Stimulated activated CD4-positive, alpha-beta T cell treated with anti-CD3 and anti-CD28 coated beads, Interleukin-4, amount 100 ng/mL, for 24 hours (primary cell): Measurements from ENCODE around the gene TPPP3.

Experiments used
- DNase-seq: peaks from one replicate; pipeline ENCODE4 v3.0.0-alpha.2; 2020

Gene TPPP3

GRCh38 chr16:67403976-67404555 is 10.8 kb upstream of the TPPP3 start:
- no peak for DNase-seq

GRCh38 chr16:67400901-67401300 is 7.6 kb upstream of the TPPP3 start:
- no peak for DNase-seq

DNA sequence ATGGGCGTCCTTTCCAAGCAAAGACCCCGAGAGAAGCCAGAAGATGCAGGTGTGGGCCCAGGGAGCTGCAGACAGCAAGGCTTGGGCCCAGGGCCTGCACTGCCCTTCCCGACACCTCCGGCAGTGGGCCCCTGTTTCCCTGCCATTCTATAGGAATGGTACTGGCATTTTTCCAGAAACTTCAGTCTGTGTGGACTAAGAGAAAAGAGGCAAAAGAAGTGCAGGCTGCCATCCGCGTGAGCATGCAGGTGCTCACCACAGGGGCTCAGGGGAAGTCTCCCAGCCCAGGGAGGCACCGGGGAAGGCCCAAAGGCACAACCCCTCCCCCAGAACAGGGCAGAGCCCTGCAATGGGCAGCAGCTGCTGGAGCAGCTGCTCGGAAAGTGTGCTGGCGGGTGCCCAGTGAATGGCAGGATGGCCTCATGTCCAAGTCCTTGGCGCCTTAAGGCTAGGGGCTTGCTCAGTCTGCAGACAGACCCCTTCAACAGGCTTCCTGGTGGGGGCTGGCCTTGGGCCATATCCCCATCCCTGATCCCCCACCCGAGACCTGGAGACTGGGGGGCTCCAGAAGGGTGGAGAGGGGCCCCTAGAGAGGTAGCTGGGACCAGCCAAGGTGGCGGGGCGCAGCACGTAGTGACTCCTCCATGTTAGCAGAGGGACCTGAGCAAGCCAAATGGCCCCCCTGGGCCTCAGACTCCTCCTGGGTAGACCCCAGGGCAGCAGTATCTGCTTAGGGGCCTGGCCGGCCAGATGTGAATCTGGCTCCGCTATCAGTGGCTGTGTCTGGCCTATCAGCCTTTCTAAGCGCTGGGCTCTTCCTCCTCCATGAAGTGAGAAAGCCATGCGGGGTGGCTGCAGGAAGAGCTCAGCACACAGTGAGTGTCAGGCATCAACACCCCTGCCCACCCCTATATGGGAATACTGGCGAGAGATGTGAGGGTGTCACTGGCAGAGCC is 6.7 kb upstream of the TPPP3 start:
- no peak for DNase-seq

- peak; percentile 53 for DNase-seq
Measured at GRCh38 chr16:67399218-67399733, 6.0 kb upstream of the TPPP3 start.

GRCh38 chr16:67398546-67399217 is 5.4 kb upstream of the TPPP3 start:
- DNase-seq, result no peak

GRCh38 chr16:67397812-67398545 is 4.7 kb upstream of the TPPP3 start:
- DNase-seq, result no peak

GRCh38 chr16:67397036-67397801 is 3.9 kb upstream of the TPPP3 start:
- DNase-seq, result no peak

GRCh38 chr16:67396159-67397035 is 3.1 kb upstream of the TPPP3 start:
- no peak for DNase-seq

GRCh38 chr16:67395458-67396158 is 2.3 kb upstream of the TPPP3 start:
- DNase-seq, result no peak

- no peak for DNase-seq
Measured at GRCh38 chr16:67395105-67395457, 1.8 kb upstream of the TPPP3 start.

DNA sequence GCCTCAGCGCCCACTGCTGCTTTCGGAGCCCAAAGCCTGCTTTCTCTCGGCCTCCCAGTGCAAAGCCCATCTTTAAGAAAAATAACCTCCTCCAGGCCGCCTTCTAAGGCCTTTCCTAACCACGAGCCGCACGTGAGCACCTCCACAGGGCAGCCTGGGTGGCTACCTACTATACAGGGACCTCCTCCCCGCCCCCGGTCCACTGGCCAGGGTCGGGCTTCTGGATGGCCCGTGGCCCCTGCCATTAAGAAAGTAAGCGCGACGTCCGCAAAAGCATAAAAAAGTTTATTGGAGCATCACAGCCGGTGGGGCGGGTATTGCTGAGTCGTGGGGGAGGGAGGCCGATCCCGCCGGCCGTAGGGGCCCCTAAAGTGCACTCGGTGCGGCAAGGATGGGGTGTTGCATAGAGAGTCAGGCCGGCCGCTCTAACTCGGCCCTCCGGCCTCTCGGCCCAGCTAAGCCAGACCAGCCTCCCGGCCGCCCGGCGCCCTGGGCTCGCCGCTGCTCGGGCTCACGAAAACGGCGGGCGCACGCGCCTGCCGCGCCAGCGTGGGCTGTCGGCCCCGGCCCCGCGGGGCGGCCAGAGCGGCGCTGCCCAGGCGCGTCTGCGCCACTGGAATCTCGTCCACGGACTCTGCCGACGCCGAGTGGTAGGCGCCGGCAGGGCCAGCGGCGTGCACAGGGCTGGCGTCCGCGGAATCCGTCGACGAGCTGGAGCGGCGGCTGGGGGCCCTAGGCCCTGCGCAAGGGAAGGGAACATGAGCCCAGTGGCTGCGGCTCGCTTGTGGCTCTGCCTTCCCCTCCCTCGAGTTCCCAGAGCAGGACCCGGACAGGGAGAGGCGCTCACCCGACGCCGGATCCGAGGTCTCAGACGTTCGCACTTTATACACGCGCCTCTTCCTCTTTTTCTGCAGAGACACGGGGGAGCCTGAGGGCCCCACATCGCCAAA is 1.1 kb upstream of the TPPP3 start:
- DNase-seq, result no peak

DNA sequence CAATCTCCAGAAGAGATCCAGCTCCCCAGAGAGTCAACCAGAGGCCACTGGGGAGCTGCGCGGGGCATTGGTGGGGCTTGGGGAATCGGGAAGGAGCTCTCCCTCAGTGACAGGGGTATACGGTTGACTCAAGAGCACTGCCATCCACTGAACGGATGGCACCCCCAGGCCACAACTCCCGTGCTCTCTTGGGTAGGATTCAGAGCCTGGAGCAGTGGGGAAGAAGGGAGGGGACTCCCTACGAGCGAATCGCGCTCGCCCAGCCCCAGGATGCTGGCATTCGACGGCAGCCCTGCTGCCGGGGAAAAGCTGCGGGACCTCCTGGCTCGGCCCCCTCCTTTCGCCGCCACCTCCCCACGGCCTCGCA is 473 bp upstream of the TPPP3 start:
- no peak for DNase-seq

DNA sequence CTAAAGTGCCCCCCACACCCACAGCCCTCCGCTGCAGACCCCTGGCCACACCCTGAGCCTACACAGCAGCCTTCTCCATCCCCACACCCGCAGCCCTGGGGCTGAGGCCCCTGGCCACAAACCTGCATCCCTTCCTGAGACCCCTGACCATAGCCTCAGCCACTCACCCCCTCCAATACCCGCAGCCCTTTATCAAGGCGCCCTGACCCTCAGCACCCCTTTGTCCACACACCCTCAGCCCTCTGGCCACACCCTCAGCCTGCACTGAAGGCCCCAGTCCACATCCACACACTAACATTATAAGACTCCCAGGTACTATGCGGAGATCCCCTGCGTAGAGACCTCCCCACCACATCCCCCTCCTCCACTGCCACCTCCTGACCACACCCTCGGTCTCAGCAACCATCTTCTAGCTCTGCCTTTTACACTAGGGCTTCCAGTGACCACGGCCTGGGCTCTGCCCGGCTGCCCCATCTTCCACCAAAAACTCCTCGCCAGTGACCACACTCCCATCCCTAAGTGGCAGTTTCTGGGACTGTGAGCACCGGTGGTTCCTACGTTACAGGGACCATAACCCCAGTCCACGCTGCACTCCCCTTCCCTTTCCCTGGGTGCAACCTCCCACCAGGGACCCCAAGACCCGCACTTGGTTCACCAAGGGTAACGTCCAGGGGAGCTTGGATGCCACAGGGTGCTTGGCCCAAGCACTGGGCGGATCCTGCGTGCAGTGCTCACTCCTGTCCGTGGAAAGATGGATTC is 818 bp downstream of the TPPP3 start:
- no peak for DNase-seq

GRCh38 chr16:67391424-67392300 is 1.6 kb downstream of the TPPP3 start:
- no peak for DNase-seq

DNA sequence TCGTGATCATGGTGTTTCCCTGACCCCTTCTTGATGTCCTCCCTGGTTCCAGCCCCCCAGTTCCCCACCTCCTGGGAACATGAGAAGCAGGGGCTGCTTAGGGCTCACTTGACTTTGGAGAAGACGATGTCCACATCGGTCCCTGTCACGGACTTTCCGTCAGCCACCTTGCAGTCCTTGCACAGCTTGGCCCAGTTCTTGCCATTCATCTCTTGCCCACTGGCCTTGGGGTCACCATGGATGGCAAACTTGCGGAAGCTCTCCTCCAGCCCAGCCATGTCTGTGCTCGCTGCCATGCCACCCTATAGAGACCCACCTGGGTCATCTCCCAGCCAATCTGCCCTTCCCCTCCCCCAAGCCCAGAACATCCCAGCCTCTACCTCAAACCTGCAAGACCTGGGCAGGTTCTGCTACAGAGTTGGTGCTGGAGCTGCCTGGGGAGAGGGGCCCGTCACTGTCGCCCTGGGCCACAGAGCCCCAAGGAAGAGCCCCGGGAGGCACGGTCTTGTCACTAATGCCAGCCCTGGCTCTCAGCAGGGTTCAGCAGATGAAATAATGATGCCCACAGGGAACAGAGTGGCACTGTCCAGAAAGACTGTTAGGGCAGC is 2.4 kb downstream of the TPPP3 start:
- DNase-seq, result no peak

- DNase-seq, result no peak
Measured at GRCh38 chr16:67389911-67390815, 3.1 kb downstream of the TPPP3 start.
